ENCODE measurements around the gene TMEM119. TPM values are rescaled to one million over a fixed set of nuclear protein-coding genes. Genes with fewer than 3 reads are reported as not detected.

Gene TMEM119
- total RNA-seq, 3 donors from 2014 or later = 12.1 to 21.0 (median 12.5) TPM

GRCh38 chr12:108643941-108644810, 46.3 kb upstream of the TMEM119 start:
- H3K27ac ChIP-seq = peak overlapping the region; percentile 8 to 29
- intact Hi-C loops (cut with DNase I; ENCODE audit: low total_unique reads) = loop anchor here (2.0 kb wide), 1 partner anchor 21 kb away; no protein-coding TSS in a partner anchor
- H3K4me3 ChIP-seq = no peak overlapping the region
- no peak for DNase-seq (ENCODE audit: low spot score in 2 of 2)
- TF ChIP-seq POLR2AphosphoS5 (IDR thresholded peaks at IDR 0.05) = peak in 2 of 3 donors; percentile 52 to 61
- TF ChIP-seq CTCF (IDR thresholded peaks at IDR 0.05) = no peak
- no peaks in the 10 kb centered on the region for H3K9me3 ChIP-seq
- H3K36me3 ChIP-seq = no peaks in the 10 kb centered on the region
- H3K4me1 ChIP-seq = no peaks in the 10 kb centered on the region
- H3K27me3 ChIP-seq = no peaks in the 10 kb centered on the region

GRCh38 chr12:108642899-108643654, 45.2 kb upstream of the TMEM119 start:
- no peak for DNase-seq (ENCODE audit: low spot score in 2 of 2)
- TF ChIP-seq CTCF (IDR thresholded peaks at IDR 0.05) (no peak), POLR2AphosphoS5 (IDR thresholded peaks at IDR 0.05) (no peak), POLR2A (IDR thresholded peaks at IDR 0.05) (no peak)
- intact Hi-C loops (cut with DNase I; ENCODE audit: low total_unique reads) = loop anchor here (2.0 kb wide), 1 partner anchor 20 kb away; no protein-coding TSS in a partner anchor
- H3K36me3 ChIP-seq = no peaks in the 10 kb centered on the region
- H3K9me3 ChIP-seq = no peaks in the 10 kb centered on the region
- H3K27me3 ChIP-seq = no peaks in the 10 kb centered on the region
- no peak overlapping the region for H3K4me3 ChIP-seq
- no peaks in the 10 kb centered on the region for H3K4me1 ChIP-seq
- H3K27ac ChIP-seq = no peak overlapping the region

GRCh38 chr12:108642269-108642870, 44.5 kb upstream of the TMEM119 start:
- Histone ChIP-seq H3K27ac (no peak overlapping the region), H3K4me3 (no peak overlapping the region), H3K27me3 (no peaks in the 10 kb centered on the region), H3K4me1 (no peaks in the 10 kb centered on the region), H3K36me3 (no peaks in the 10 kb centered on the region), H3K9me3 (no peaks in the 10 kb centered on the region)
- no peak for DNase-seq (ENCODE audit: low spot score in 2 of 2)
- intact Hi-C loops (cut with DNase I; ENCODE audit: low total_unique reads) = loop anchor here (2.0 kb wide), 1 partner anchor 20 kb away; no protein-coding TSS in a partner anchor
- TF ChIP-seq POLR2A (IDR thresholded peaks at IDR 0.05) (no peak), CTCF (IDR thresholded peaks at IDR 0.05) (no peak), POLR2AphosphoS5 (IDR thresholded peaks at IDR 0.05) (no peak)

- no peak for DNase-seq (ENCODE audit: low spot score in 2 of 2)
- Histone ChIP-seq H3K27me3 (no peaks in the 10 kb centered on the region), H3K36me3 (no peaks in the 10 kb centered on the region), H3K9me3 (no peaks in the 10 kb centered on the region), H3K27ac (peak overlapping the region in 1 of 2 donors; percentile 63), H3K4me1 (no peaks in the 10 kb centered on the region), H3K4me3 (no peak overlapping the region)
- intact Hi-C loops (cut with DNase I; ENCODE audit: low total_unique reads) = loop anchor here (2.0 kb wide), 1 partner anchor 19 kb away; no protein-coding TSS in a partner anchor
- no peak for TF ChIP-seq POLR2A (IDR thresholded peaks at IDR 0.05)
- TF ChIP-seq POLR2AphosphoS5 (IDR thresholded peaks at IDR 0.05) = no peak
- no peak for TF ChIP-seq CTCF (IDR thresholded peaks at IDR 0.05)
Observed at GRCh38 chr12:108641446-108642268, 43.8 kb upstream of the TMEM119 start.
